HEK293T (cell line): Measurements from ENCODE around the gene CD7.
"Not testable (repeated sequence)": the region's sequence is repeated elsewhere in the genome, so short reads cannot be mapped to it uniquely, and the experiment has no call there.

Experiments
- CTCF ChIA-PET: fragments of 350-600 bp; formaldehyde crosslinking; extraction: SDS; loops from one replicate; lab custom pipeline; 2021; ENCODE audit warnings: antibody characterized with exemption, inconsistent platforms; lab: Yijun Ruan, JAX
- POLR2A ChIA-PET: fragments of 350-600 bp; formaldehyde crosslinking; extraction: SDS; loops from one replicate; lab custom pipeline; 2020; ENCODE audit warnings: antibody characterized with exemption, inconsistent platforms; lab: Yijun Ruan, JAX
- DNase-seq: peaks from one replicate; pipeline ENCODE4 v3.0.0; 2012; ENCODE audit warnings: mixed read lengths; ENCODE audit errors: extremely low spot score
- BHLHE40 ChIP-seq: fragments of 450-650 bp; IDR thresholded peaks from 2 replicates; pipeline ENCODE4 v1.6.1; 2016; ENCODE audit warnings: mild to moderate bottlenecking, moderate library complexity, borderline replicate concordance
- CTBP1 ChIP-seq: fragments of 450-650 bp; IDR thresholded peaks from 2 replicates; pipeline ENCODE4 v1.6.1; 2016; ENCODE audit warnings: borderline replicate concordance
- ELF4 ChIP-seq: fragments of 450-650 bp; IDR thresholded peaks from 2 replicates; pipeline ENCODE4 v1.6.1; 2017; ENCODE audit warnings: antibody characterized with exemption
- FOXA1 ChIP-seq: fragments of 450-650 bp; IDR thresholded peaks from 2 replicates; pipeline ENCODE4 v1.6.1; 2016; ENCODE audit warnings: mild to moderate bottlenecking
- FOXK2 ChIP-seq: fragments of 450-650 bp; IDR thresholded peaks from 2 replicates; pipeline ENCODE4 v1.6.1; 2016; ENCODE audit warnings: mild to moderate bottlenecking
- FOXM1 ChIP-seq: fragments of 450-650 bp; IDR thresholded peaks from 2 replicates; pipeline ENCODE4 v1.6.1; 2017; ENCODE audit warnings: mild to moderate bottlenecking, borderline replicate concordance
- HDGF ChIP-seq: fragments of 450-650 bp; IDR thresholded peaks from 2 replicates; pipeline ENCODE4 v1.6.1; 2017; ENCODE audit warnings: antibody characterized with exemption, borderline replicate concordance
- L3MBTL2 ChIP-seq: fragments of 450-650 bp; conservative IDR thresholded peaks from 2 replicates; pipeline ENCODE4 v1.6.1; 2016; ENCODE audit warnings: mild to moderate bottlenecking
- LEF1 ChIP-seq: fragments of 450-650 bp; IDR thresholded peaks from 2 replicates; pipeline ENCODE4 v1.6.1; 2017; ENCODE audit warnings: mild to moderate bottlenecking, borderline replicate concordance
- NFRKB ChIP-seq: fragments of 450-650 bp; IDR thresholded peaks from 2 replicates; pipeline ENCODE4 v1.6.1; 2016; ENCODE audit warnings: mild to moderate bottlenecking, moderate library complexity
- TARDBP ChIP-seq: fragments of 450-650 bp; IDR thresholded peaks from 2 replicates; pipeline ENCODE4 v1.6.1; 2016
- ZNF384 ChIP-seq: fragments of 450-650 bp; IDR thresholded peaks from 2 replicates; pipeline ENCODE4 v1.6.1; 2016
- TF ChIP-seq, protein P1 (sequence below): fragments of 450-650 bp; IDR thresholded peaks from 2 replicates; pipeline ENCODE4 v1.6.1; 2016

The CD7 gene

DNA sequence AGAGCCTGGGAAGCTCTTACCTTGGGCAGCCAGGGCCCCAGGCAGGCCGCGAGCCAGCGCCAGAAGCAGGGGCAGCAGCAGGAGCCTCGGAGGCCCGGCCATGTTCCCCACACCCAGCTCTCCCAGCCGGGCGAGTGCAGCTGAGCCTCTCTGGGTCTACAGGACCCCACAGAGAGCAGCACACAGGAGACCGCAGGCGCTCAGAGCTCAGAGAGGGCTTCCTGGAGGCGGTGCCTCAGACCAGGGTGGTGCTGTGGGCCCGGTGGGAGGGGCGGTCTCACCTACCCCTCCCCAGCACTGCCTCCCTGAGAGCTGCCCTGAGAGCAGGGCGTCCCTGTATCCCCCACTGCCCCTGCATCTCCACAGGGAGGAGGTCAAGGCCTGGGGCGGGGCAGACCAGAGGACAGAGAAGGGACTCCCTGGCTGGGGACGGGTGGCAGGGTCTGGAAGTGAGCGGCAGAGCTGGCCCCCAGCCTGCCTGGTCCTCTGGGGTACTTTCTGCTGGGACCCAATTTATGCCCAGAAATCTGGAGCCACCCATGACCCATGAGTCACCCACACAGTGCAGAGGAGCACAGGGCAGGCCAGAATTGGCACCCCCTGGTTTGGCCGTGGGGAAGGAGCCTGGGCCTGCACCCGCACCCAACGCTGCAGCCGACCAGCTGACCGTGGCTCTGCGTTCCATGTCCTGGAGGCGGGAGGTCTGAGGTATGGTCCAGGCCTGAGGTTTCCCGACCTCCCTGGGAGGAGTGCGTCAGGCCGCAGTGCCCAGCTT is at the start of gene CD7:
CD7 (minus strand) TSS at position 215 of the 775 bp plus-strand sequence; CDS start at position 102, 113 bp downstream.
- CTCF ChIA-PET, result no interaction called here
- TF ChIP-seq FOXK2 (no peak), FOXM1 (no peak), HDGF (no peak), NFRKB (no peak), BHLHE40 (no peak), LEF1 (no peak), FOXA1 (no peak), CTBP1 (no peak)
- DNase-seq, result no peak
- POLR2A ChIA-PET, result interaction anchor here (0.9 kb wide), 3 partner anchors 16 to 49 kb away, joined by 3 to 4 read pairs (median 3); partner anchors contain the start of gene SECTM1

DNA sequence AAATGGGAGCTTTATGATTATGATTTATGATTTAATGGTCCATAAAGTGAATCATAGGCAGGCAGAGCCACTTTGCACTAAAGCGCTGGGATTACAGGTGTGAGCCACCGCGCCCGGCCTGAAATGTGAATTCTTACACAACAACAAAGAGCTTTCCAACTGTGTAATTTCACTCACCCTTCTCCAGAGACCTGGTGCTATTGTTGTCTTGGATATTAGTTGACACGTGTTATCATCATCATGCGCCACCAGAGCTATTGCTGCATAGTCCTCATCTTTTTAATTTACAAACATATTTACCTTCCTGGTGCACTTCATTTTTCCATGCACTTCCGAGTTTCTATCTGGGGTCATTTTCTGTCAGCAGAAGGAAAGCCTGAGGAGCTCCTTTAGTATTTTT is 49.3 kb upstream of the CD7 start:
- CTCF ChIA-PET, result interaction anchor here (0.9 to 1.0 kb wide), 2 partner anchors 8 to 48 kb away, joined by 3 to 4 read pairs; no protein-coding TSS in a partner anchor
- POLR2A ChIA-PET, result interaction anchor here (0.7 to 2.5 kb wide), 6 partner anchors 9 to 152 kb away, joined by 3 to 22 read pairs (median 4); partner anchors contain the start of genes CD7, HEXD and TEX19
- no peak for DNase-seq
- TF ChIP-seq CTBP1, result no peak
- TF ChIP-seq, protein P1, sequence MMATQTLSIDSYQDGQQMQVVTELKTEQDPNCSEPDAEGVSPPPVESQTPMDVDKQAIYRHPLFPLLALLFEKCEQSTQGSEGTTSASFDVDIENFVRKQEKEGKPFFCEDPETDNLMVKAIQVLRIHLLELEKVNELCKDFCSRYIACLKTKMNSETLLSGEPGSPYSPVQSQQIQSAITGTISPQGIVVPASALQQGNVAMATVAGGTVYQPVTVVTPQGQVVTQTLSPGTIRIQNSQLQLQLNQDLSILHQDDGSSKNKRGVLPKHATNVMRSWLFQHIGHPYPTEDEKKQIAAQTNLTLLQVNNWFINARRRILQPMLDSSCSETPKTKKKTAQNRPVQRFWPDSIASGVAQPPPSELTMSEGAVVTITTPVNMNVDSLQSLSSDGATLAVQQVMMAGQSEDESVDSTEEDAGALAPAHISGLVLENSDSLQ, result peak; percentile 23; the same call in 1 of the 2 replicates

DNA sequence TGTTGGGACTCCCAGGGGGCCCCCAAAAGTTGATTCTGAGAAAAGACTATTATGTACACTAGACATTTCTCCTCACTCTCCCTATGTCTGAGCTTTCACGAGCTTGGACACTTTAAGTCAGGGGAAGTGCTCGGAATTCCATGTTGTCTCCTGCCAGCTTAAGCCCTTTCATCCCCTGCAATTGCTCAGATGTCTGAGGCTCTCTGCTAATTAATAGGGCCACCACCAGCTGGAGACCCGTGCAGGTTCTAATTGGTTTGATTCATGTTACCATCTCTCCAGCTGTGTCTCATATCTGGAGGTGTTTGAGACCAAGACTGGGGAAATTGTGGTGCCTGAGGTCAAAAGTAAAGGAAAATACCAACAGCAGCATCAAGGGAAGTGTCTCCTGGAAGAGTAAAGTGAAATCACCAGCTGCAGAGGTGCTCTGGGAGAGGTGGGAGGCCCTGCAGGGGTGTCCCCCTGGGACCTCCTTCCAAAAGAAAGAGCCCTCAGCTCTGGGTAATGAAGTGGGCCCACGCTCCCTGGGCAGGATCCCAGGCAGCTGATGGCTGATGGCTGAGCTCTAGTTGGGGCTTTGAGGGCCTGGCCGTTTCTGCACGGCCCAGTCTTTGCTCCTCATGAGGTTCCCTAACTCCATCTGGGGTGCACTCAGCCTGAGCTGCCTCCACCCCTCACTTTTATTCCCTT is 48.3 kb upstream of the CD7 start:
- DNase-seq, result no peak
- no peak for TF ChIP-seq L3MBTL2
- TF ChIP-seq BHLHE40, result no peak
- no peak for TF ChIP-seq ZNF384
- TF ChIP-seq LEF1, result no peak
- ChIA-PET CTCF (interaction anchor here (0.6 to 1.0 kb wide), 2 partner anchors 13 to 644 kb away, joined by 3 read pairs; no protein-coding TSS in a partner anchor), POLR2A (interaction anchor here (0.7 to 1.6 kb wide), 4 partner anchors 26 to 153 kb away, joined by 3 to 6 read pairs (median 4); partner anchors contain the start of genes CD7 and HEXD)

DNA sequence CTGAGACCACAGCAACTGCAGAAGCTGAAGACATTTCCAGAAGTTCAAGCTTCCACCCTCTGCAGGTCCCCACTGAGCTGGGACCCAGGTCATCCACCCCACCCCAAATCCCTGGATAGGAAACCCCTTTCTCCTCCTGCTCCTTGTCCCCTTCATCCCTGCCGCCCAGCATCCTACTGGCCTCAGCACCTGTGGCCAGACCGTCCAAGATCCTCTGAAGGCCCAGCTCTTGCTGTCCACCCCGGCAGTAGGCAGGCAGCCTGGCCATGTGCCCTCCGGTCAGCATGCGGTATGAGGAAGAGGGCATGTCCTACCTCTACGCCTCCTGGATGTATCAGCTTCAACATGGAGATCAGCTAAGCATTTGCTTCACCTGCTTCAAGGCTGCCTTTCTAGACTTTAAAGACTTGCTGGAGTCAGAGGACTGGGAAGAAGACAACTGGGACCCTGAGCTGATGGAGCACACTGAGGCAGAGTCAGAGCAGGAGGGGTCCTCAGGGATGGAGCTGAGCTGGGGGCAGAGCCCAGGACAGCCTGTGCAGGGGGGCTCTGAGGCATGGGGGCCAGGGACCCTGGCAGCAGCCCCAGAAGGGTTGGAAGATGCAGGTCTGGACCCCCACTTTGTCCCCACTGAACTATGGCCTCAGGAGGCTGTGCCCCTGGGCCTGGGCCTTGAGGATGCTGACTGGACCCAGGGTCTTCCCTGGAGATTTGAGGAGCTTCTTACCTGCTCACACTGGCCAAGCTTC is 44.7 kb upstream of the CD7 start:
- ChIA-PET CTCF (no interaction called here), POLR2A (interaction anchor here (1.0 kb wide), 1 partner anchor 16 kb away, joined by 3 read pairs; no protein-coding TSS in a partner anchor)
- no peak for TF ChIP-seq TARDBP
- TF ChIP-seq L3MBTL2, result no peak
- TF ChIP-seq BHLHE40, result no peak
- TF ChIP-seq ELF4, result no peak
- TF ChIP-seq FOXA1, result no peak
- TF ChIP-seq NFRKB, result no peak
- DNase-seq, result no peak

DNA sequence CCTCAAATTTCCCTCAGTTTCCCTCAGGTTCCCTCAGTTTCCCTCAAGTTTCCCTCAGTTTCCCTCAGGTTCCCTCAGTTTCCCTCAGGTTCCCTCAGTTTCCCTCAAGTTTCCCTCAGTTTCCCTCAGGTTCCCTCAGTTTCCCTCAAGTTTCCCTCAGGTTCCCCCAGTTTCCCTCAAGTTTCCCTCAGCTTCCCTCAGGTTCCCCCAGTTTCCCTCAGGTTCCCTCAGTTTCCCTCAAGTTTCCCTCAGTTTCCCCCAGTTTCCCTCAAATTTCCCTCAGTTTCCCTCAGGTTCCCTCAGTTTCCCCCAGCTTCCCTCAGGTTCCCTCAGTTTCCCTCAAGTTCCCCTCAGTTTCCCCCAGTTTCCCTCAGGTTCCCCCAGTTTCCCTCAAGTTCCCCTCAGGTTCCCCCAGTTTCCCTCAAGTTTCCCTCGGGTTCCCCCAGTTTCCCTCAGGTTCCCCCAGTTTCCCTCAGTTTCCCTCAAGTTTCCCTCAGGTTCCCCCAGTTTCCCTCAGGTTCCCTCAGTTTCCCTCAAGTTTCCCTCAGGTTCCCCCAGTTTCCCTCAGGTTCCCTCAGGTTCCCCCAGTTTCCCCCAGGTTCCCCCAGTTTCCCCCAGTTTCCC is 42.2 kb upstream of the CD7 start:
- CTCF ChIA-PET, result interaction anchor here (1.0 kb wide), 1 partner anchor 115 kb away, joined by 7 read pairs; no protein-coding TSS in a partner anchor
- not testable (repeated sequence) for DNase-seq
- POLR2A ChIA-PET, result interaction anchor here (1.6 to 4.0 kb wide), 2 partner anchors 8 to 10 kb away, joined by 5 to 22 read pairs; no protein-coding TSS in a partner anchor

DNA sequence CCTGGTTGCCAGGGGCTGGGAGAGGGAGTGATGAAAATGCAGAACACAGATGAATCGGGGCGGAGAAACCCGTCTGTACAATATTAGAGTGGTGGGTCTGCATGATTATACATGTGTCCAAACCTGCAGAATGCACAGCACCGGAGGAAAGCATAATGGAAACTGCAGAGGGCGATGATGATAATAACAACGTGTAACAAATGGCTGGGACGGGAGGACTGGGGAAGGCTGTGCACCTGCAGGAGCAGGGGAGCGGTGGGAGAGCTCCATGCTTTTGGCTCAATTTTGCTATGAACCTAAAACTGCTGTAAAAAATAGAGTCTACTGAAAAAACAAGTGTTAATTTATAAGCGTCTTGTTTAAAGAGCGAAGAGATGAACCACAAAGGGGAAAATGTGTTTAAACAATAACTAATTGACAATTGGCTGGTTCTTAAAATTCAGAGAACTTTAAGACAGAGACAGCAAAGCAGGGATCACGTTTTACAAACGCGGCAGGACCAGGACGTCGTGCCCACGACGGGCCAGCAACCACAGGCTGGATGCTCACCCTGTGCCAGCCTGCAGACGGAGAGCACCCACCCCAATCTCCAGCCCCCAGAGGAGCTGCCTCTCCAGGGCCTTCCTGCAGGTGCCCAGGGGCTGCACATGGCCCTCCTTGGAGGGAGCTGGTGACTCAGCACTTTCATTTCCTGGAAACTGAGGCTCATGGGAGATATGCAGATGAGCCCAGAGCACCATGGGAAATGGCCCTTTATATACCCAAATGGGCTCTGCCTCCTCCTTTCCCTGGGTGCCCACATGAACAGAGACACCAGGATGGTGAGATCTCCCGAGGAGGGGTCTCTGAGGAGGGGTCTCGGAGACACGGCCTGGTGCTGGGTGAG is 41.3 kb upstream of the CD7 start, which contains the start of gene TEX19:
TEX19 (plus strand) TSS at position 783 of the 886 bp plus-strand sequence. CDS start 2,904 bp downstream, outside the sequence.
- peak; percentile 74 for DNase-seq
- ChIA-PET POLR2A (interaction anchor here (0.7 to 4.0 kb wide), 3 partner anchors 9 to 14 kb away, joined by 3 to 22 read pairs (median 5); no protein-coding TSS in a partner anchor), CTCF (interaction anchor here (0.6 to 1.3 kb wide), 4 partner anchors 8 to 114 kb away, joined by 3 to 7 read pairs (median 4); no protein-coding TSS in a partner anchor)
- no peak; the same call in 1 of the 2 replicates for TF ChIP-seq CTBP1
- TF ChIP-seq ELF4, result peak; percentile 83
- TF ChIP-seq L3MBTL2, result peak; percentile 100
